Nucleus accumbens (tissue), 56 donors: ENCODE results near the gene MEIS3.

Source experiments
- DNase-seq, 56 donors: peaks; one replicate each; lab custom pipeline; 2025; lab: John Stamatoyannopoulos, UW

Gene MEIS3

GRCh38 chr19:47419030-47419783 is at the start of gene MEIS3:
MEIS3 (minus strand) TSS chr19:47419527; CDS start chr19:47419081, 446 bp downstream.
- no peak for DNase-seq

GRCh38 chr19:47467914-47468313 is 48.6 kb upstream of the MEIS3 start:
- DNase-seq = no peak

- no peak for DNase-seq
Measured at GRCh38 chr19:47465957-47466356, 46.6 kb upstream of the MEIS3 start.

- DNase-seq = no peak
Measured at GRCh38 chr19:47464675-47465419, 45.5 kb upstream of the MEIS3 start.

- DNase-seq = no peak
Measured at GRCh38 chr19:47461876-47462275, 42.5 kb upstream of the MEIS3 start.

- no peak for DNase-seq
Measured at GRCh38 chr19:47459477-47459876, 40.1 kb upstream of the MEIS3 start.

GRCh38 chr19:47458672-47459071 is 39.3 kb upstream of the MEIS3 start:
- no peak for DNase-seq

GRCh38 chr19:47456721-47457474 is 37.6 kb upstream of the MEIS3 start:
- no peak for DNase-seq

GRCh38 chr19:47450478-47450877 is 31.2 kb upstream of the MEIS3 start:
- DNase-seq = no peak

- no peak for DNase-seq
Measured at GRCh38 chr19:47448360-47448727, 29.0 kb upstream of the MEIS3 start.

GRCh38 chr19:47447470-47448359 is 28.4 kb upstream of the MEIS3 start:
- peak in 30 of 56 donors; percentile 1 to 76 (median 31) for DNase-seq

GRCh38 chr19:47446534-47447469 is 27.5 kb upstream of the MEIS3 start:
- DNase-seq = peak in 8 of 56 donors; percentile 9 to 41 (median 27)

GRCh38 chr19:47445937-47446402 is 26.6 kb upstream of the MEIS3 start:
- peak in 28 of 56 donors; percentile 4 to 80 (median 30) for DNase-seq

- DNase-seq = no peak
Measured at GRCh38 chr19:47445527-47445926, 26.2 kb upstream of the MEIS3 start.

- DNase-seq = peak in 4 of 56 donors; percentile 7 to 49 (median 10)
Measured at GRCh38 chr19:47444388-47444821, 25.1 kb upstream of the MEIS3 start.

GRCh38 chr19:47443331-47443730 is 24.0 kb upstream of the MEIS3 start:
- DNase-seq = peak in 2 of 56 donors; percentile 8 to 17

GRCh38 chr19:47438793-47439220 is 19.5 kb upstream of the MEIS3 start:
- no peak for DNase-seq

GRCh38 chr19:47437500-47437899 is 18.2 kb upstream of the MEIS3 start:
- DNase-seq = no peak
